Loucy (cell line): ENCODE measurements around the gene PROSER2.
A peak's percentile ranks its signal among the peaks of the same experiment; 100 is the strongest.
"Not testable (repeated sequence)": the region's sequence is repeated elsewhere in the genome, so short reads cannot be mapped to it uniquely, and the experiment has no call there.

Experiments used
- H2AFZ ChIP-seq: fragments of 200-600 bp; sonication (generic); 2 replicates; pipeline ENCODE4 v1.6.0; 2016; ENCODE audit warnings: antibody characterized with exemption, mild to moderate bottlenecking, low read length, moderate library complexity
- H3F3A ChIP-seq: fragments of 200-600 bp; 2 replicates; pipeline ENCODE4 v1.6.0; 2016; ENCODE audit warnings: antibody characterized with exemption, low read depth, mild to moderate bottlenecking
- H3K27me3 ChIP-seq: fragments of 200-600 bp; sonication (generic); 2 replicates; pipeline ENCODE4 v1.6.1; 2014; ENCODE audit warnings: low read length, mild to moderate bottlenecking; ENCODE audit not compliant: insufficient read depth, poor library complexity, severe bottlenecking
- H3K36me3 ChIP-seq: fragments of 200-600 bp; sonication (generic); 2 replicates; pipeline ENCODE4 v1.6.1; 2016; ENCODE audit warnings: low read length; ENCODE audit not compliant: insufficient read depth
- H3K4me1 ChIP-seq: fragments of 200-600 bp; sonication (generic); 2 replicates; pipeline ENCODE4 v1.5.1; 2014; ENCODE audit warnings: low read length, mild to moderate bottlenecking; ENCODE audit not compliant: insufficient read depth, poor library complexity, severe bottlenecking
- H3K4me2 ChIP-seq: fragments of 200-600 bp; sonication (generic); 2 replicates; pipeline ENCODE4 v1.6.0; 2014; ENCODE audit warnings: antibody characterized with exemption, low read length, low read depth, mild to moderate bottlenecking; ENCODE audit not compliant: poor library complexity, severe bottlenecking
- H3K4me3 ChIP-seq: fragments of 200-600 bp; sonication (generic); 2 replicates; pipeline ENCODE4 v1.5.1; 2014; ENCODE audit warnings: low read length, mild to moderate bottlenecking, mixed read lengths; ENCODE audit not compliant: poor library complexity, severe bottlenecking
- H3K79me2 ChIP-seq: fragments of 200-600 bp; sonication (generic); 2 replicates; pipeline ENCODE4 v1.6.1; 2014; ENCODE audit warnings: low read length; ENCODE audit not compliant: insufficient read depth
- H3K9ac ChIP-seq: fragments of 200-600 bp; sonication (generic); 2 replicates; pipeline ENCODE4 v1.6.0; 2014; ENCODE audit warnings: mild to moderate bottlenecking, low read depth, low read length, moderate library complexity; ENCODE audit not compliant: poor library complexity, severe bottlenecking
- H3K9me2 ChIP-seq: fragments of 200-600 bp; sonication (generic); replicated peaks from 2 replicates; pipeline ENCODE4 v1.6.1; 2016; ENCODE audit warnings: low read depth, low read length, mixed read lengths
- H3K9me3 ChIP-seq: fragments of 200-600 bp; sonication (generic); 2 replicates; pipeline ENCODE4 v1.6.1; 2014; ENCODE audit warnings: mild to moderate bottlenecking, antibody characterized with exemption, low read length, low read depth; ENCODE audit not compliant: insufficient read depth
- H4K20me1 ChIP-seq: fragments of 200-600 bp; sonication (generic); 2 replicates; pipeline ENCODE4 v1.6.0; 2014; ENCODE audit warnings: antibody characterized with exemption, low read length, mild to moderate bottlenecking; ENCODE audit not compliant: insufficient read depth, poor library complexity, severe bottlenecking
- EZH2phosphoT487 ChIP-seq: fragments of 200-600 bp; IDR thresholded peaks from 2 replicates; pipeline ENCODE4 v1.6.1; 2018; ENCODE audit warnings: antibody characterized with exemption, mild to moderate bottlenecking, moderate library complexity, borderline replicate concordance
- TF ChIP-seq, protein P1 (sequence below): fragments of 200-600 bp; sonication (generic); conservative IDR thresholded peaks from 2 replicates; pipeline ENCODE4 v1.5.1; 2014; ENCODE audit warnings: mild to moderate bottlenecking, antibody characterized with exemption, low read length

PROSER2 gene

DNA sequence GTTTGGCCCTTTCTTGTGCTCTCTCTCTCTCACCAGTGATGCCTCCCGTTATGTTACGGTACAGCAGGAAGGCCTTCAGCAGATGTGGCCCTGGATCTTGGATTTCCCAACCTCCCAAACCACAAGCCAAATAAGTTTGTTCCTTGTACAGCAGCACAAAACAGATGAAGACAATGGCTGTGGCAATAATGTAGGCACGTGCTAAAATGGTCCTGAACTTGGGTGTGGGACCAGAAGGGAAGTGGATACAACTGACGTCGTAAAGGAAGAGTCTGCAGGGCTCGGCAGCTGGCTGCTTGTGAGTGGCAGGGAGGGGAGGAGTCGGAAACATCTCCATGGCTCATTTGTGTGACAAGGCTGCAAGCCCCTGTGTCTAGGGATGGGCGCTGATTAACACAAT lies 26.8 kb downstream of the PROSER2 start:
- Histone ChIP-seq H2AFZ (no peak overlapping the region), H3K9me2 (no peaks in the 10 kb centered on the region), H3K4me2 (peak overlapping the region; percentile 15), H4K20me1 (no peaks in the 10 kb centered on the region), H3F3A (no peaks in the 10 kb centered on the region), H3K79me2 (peaks cover 23% of the 10 kb centered on the region; the same call in 1 of the 2 replicates), H3K9me3 (no peaks in the 10 kb centered on the region), H3K4me3 (no peak overlapping the region), H3K27me3 (no peaks in the 10 kb centered on the region), H3K4me1 (peaks cover 27% of the 10 kb centered on the region), H3K36me3 (no peaks in the 10 kb centered on the region), H3K9ac (no peak overlapping the region)
- TF ChIP-seq, protein P1, sequence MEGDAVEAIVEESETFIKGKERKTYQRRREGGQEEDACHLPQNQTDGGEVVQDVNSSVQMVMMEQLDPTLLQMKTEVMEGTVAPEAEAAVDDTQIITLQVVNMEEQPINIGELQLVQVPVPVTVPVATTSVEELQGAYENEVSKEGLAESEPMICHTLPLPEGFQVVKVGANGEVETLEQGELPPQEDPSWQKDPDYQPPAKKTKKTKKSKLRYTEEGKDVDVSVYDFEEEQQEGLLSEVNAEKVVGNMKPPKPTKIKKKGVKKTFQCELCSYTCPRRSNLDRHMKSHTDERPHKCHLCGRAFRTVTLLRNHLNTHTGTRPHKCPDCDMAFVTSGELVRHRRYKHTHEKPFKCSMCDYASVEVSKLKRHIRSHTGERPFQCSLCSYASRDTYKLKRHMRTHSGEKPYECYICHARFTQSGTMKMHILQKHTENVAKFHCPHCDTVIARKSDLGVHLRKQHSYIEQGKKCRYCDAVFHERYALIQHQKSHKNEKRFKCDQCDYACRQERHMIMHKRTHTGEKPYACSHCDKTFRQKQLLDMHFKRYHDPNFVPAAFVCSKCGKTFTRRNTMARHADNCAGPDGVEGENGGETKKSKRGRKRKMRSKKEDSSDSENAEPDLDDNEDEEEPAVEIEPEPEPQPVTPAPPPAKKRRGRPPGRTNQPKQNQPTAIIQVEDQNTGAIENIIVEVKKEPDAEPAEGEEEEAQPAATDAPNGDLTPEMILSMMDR = no peak
- no peak for TF ChIP-seq EZH2phosphoT487

DNA sequence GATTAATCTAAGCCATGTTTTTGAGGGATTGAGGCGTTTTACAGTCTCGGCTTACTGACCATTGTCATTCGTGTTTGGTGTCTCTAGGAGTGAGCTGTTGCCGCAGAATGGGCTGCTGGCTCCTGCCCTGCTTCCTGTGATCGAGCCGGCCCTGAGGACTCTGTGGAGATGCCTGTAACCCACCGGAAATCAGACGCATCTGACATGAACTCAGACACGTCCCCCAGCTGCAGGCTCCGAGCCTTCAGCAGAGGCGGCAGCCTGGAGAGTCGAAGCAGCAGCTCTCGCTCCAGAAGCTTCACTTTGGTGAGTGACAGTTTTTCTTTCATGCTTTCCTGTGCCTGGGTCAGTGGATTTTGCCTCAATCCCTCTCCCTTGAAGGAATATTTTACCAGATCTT lies 28.8 kb downstream of the PROSER2 start:
- Histone ChIP-seq H3K27me3 (no peaks in the 10 kb centered on the region), H4K20me1 (no peaks in the 10 kb centered on the region), H3K9ac (peak overlapping the region; percentile 73), H3K9me2 (no peaks in the 10 kb centered on the region), H3K4me3 (peak overlapping the region; percentile 71), H3K4me2 (peak overlapping the region; percentile 77), H3F3A (no peaks in the 10 kb centered on the region), H2AFZ (peak overlapping the region; percentile 11; the same call in 1 of the 2 replicates), H3K36me3 (no peaks in the 10 kb centered on the region), H3K79me2 (peaks cover 42% of the 10 kb centered on the region; the same call in 1 of the 2 replicates), H3K9me3 (no peaks in the 10 kb centered on the region), H3K4me1 (peaks cover 27% of the 10 kb centered on the region)
- TF ChIP-seq, protein P1 = no peak
- TF ChIP-seq EZH2phosphoT487 = no peak

DNA sequence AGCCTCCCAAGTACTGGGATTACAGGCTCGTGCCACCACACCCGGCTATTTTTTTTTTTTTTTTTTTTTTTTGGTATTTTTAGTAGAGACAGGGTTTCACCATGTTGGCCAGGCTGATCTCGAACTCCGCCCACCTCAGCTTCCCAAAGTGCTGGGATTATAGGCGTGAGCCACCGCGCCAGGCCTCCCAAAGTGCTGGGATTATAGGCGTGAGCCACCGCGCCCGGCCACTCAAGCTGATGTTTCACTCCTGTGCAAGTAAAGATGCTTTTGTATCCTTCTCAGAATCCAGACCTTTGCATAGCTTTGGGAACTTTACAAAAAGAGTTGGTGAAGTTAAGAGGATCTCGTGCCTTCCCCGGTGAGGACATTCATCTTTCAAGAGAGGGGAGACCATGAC lies 29.5 kb downstream of the PROSER2 start:
- H3K9me2 ChIP-seq, H3K27me3 ChIP-seq, H3K9me3 ChIP-seq, H2AFZ ChIP-seq, H3K36me3 ChIP-seq, H3F3A ChIP-seq, H4K20me1 ChIP-seq: not testable (repeated sequence)
- Histone ChIP-seq H3K9ac (peak overlapping the region; percentile 73), H3K79me2 (peaks cover 49% of the 10 kb centered on the region; the same call in 1 of the 2 replicates), H3K4me2 (peak overlapping the region; percentile 77), H3K4me1 (peaks cover 27% of the 10 kb centered on the region), H3K4me3 (peak overlapping the region; percentile 71)

DNA sequence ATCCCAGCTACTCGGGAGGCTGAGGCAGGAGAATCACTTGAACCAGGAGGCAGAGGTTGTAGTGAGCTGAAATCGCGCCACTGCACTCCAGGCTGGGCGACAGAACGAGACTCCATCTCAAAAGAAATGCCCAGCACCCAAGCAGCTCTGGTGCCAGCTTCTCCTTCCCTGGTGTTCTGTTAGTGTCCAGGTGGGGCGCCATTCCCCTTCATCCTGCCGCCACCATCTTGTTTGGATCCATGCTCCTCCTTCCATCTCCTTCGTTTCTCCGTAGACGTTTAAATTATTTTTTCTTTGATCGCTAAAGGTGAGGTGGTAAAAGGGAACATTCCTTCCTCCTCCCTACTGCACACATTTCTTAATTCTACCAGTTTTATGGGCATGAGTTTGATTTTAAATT lies 30.3 kb downstream of the PROSER2 start:
- Histone ChIP-seq H3K4me3 (peak overlapping the region; percentile 71), H3K4me2 (peak overlapping the region; percentile 77), H3K27me3 (no peaks in the 10 kb centered on the region), H3K4me1 (peaks cover 27% of the 10 kb centered on the region), H3F3A (no peaks in the 10 kb centered on the region), H3K79me2 (peaks cover 56% of the 10 kb centered on the region; the same call in 1 of the 2 replicates), H4K20me1 (no peaks in the 10 kb centered on the region), H3K9ac (peak overlapping the region; percentile 73), H2AFZ (no peak overlapping the region), H3K9me2 (no peaks in the 10 kb centered on the region), H3K36me3 (no peaks in the 10 kb centered on the region), H3K9me3 (no peaks in the 10 kb centered on the region)
- TF ChIP-seq, protein P1 = peak; percentile 51
- no peak for TF ChIP-seq EZH2phosphoT487
